Type B pancreatic cell (in vitro differentiated cells): Measurements from ENCODE around the gene PLA2G4F. TPM values are rescaled to one million over a fixed set of nuclear protein-coding genes. Genes with fewer than 3 reads are reported as not detected.

Experiments used
- DNase-seq: peaks from one replicate; pipeline ENCODE4 v3.0.0; 2021; ENCODE audit warnings: mixed read lengths; ENCODE audit not compliant: unreplicated experiment; ENCODE audit errors: extremely low spot score
- H3K27ac Mint-ChIP-seq: 2 replicates; pipeline ENCODE4 v1.8.0; 2021; ENCODE audit warnings: mild to moderate bottlenecking, mixed read lengths
- H3K27me3 Mint-ChIP-seq: 2 replicates; pipeline ENCODE4 v1.8.0; 2021; ENCODE audit warnings: mixed read lengths
- H3K36me3 Mint-ChIP-seq: 2 replicates; pipeline ENCODE4 v1.8.0; 2021; ENCODE audit warnings: mixed read lengths
- H3K4me1 Mint-ChIP-seq: one replicate; pipeline ENCODE4 v1.8.0; 2021; ENCODE audit warnings: mixed read lengths; ENCODE audit not compliant: unreplicated experiment
- H3K4me3 Mint-ChIP-seq: 2 replicates; pipeline ENCODE4 v1.8.0; 2021; ENCODE audit warnings: mild to moderate bottlenecking, mixed read lengths
- H3K9me3 Mint-ChIP-seq: 2 replicates; pipeline ENCODE4 v1.8.0; 2021; ENCODE audit warnings: mixed read lengths
- total RNA-seq: library from RNA; stranded (reverse); gene quantifications from 2 replicates; pipeline ENCODE4 v1.2.1, GENCODE V29; 2021; ENCODE audit warnings: low replicate concordance
- TF ChIP-seq, protein P1 (sequence below): fragments of 200-600 bp; sonication (generic); conservative IDR thresholded peaks from 2 replicates; pipeline ENCODE4 v1.5.0; 2021; ENCODE audit warnings: antibody characterized with exemption, mild to moderate bottlenecking

The PLA2G4F gene
- total RNA-seq, 1 donor from 2014 or later, result 1.1 TPM

DNA sequence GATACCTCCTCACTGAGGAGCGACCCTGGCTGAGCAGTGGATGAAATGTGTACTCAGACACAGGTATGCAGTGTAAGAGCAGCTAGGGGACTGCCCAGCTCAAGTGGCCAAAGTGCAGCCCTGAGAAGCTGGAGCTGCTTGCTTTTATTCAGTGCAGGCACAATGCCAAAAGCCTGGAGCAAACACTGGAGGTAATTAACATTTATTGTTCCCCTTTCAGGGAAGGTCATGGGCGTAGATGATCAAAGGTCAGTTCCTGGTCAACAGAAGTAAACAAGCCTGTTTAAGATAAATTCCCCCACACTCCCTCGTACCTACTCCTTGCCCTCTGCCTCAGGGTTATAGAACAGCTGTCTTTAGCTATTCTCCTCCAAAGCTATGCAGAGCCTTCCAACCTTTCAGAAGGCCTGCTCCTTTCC is 17.5 kb downstream of the PLA2G4F start:
- H3K9me3 Mint-ChIP-seq, result no peaks in the 10 kb centered on the region
- TF ChIP-seq, protein P1, sequence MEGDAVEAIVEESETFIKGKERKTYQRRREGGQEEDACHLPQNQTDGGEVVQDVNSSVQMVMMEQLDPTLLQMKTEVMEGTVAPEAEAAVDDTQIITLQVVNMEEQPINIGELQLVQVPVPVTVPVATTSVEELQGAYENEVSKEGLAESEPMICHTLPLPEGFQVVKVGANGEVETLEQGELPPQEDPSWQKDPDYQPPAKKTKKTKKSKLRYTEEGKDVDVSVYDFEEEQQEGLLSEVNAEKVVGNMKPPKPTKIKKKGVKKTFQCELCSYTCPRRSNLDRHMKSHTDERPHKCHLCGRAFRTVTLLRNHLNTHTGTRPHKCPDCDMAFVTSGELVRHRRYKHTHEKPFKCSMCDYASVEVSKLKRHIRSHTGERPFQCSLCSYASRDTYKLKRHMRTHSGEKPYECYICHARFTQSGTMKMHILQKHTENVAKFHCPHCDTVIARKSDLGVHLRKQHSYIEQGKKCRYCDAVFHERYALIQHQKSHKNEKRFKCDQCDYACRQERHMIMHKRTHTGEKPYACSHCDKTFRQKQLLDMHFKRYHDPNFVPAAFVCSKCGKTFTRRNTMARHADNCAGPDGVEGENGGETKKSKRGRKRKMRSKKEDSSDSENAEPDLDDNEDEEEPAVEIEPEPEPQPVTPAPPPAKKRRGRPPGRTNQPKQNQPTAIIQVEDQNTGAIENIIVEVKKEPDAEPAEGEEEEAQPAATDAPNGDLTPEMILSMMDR, result no peak
- H3K4me3 Mint-ChIP-seq, result no peak overlapping the region

DNA sequence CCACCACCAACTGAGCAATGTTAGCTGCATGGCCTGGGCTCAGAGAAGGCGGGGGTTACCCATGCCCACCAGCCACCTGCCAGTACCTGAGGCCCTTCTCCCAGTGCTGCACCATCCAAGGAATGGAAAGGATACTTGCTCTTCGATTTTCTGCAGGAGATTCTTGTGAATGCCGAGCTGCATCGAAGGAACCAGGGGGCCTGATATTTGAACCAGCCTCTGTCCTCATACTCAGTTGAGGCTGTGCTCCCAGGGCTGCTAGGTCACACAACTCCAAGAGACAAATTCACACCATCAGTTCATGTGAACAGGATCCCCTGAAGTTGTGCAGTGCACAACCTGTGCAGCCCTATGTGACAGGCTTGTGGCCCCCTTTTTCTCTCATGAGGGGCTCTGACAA is 18.0 kb downstream of the PLA2G4F start:
- H3K4me1 Mint-ChIP-seq, result peaks cover 4% of the 10 kb centered on the region
- no peaks in the 10 kb centered on the region for H3K9me3 Mint-ChIP-seq
- peaks cover 17% of the 10 kb centered on the region for H3K27me3 Mint-ChIP-seq
- H3K4me3 Mint-ChIP-seq, result no peak overlapping the region
- H3K27ac Mint-ChIP-seq, result no peak overlapping the region
- no peaks in the 10 kb centered on the region for H3K36me3 Mint-ChIP-seq
- DNase-seq, result peak; percentile 44
- TF ChIP-seq, protein P1, result no peak

More for the DNA sequence above, 17.5 kb downstream of the PLA2G4F start:
- peak; percentile 36 for DNase-seq
- Mint-ChIP-seq H3K27me3 (peaks cover 15% of the 10 kb centered on the region), H3K4me1 (peaks cover 4% of the 10 kb centered on the region), H3K27ac (no peak overlapping the region), H3K36me3 (no peaks in the 10 kb centered on the region)

DNA sequence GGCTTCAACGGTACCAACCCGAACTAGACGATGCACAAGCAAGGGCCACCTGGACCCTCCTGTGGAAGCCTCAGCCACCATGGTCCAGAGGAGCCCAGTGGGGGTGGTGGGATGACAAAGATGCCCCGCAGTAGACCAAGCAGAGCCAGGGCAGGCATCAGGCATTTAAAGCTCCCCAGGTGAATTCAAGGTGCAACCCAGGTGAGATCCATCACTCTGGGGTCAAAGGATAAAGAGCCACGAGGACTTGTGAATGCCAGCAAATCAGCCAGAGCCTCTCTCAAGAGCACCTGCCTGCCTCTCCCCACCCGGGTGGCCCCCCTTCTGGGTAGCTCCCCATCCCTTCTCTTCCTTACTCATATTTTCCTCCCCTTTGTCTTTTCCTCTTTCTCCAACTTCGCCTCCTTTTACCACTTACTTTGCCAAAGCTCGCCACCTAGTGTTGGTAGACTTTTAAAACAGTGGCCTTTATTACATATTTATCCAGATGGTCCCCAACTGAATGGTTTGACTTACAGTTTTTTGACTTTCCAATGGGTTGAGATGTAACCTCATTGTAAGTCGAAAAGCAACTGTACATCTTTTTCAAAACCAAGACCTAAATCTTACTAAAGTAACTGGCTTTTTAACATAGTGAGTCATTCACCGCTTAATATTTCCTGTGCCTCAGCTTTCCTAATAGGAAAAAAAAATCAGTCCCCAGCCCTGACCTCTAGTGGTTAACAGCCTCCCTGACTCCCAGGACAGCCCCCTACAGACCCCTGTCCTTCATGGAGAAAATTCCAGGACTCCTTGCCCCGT is 18.8 kb downstream of the PLA2G4F start:
- Mint-ChIP-seq H3K27ac (no peak overlapping the region), H3K4me1 (peaks cover 4% of the 10 kb centered on the region), H3K4me3 (no peak overlapping the region), H3K27me3 (peaks cover 17% of the 10 kb centered on the region), H3K9me3 (no peaks in the 10 kb centered on the region), H3K36me3 (no peaks in the 10 kb centered on the region)
- DNase-seq, result peak; percentile 54
- TF ChIP-seq, protein P1, result peak; percentile 78

DNA sequence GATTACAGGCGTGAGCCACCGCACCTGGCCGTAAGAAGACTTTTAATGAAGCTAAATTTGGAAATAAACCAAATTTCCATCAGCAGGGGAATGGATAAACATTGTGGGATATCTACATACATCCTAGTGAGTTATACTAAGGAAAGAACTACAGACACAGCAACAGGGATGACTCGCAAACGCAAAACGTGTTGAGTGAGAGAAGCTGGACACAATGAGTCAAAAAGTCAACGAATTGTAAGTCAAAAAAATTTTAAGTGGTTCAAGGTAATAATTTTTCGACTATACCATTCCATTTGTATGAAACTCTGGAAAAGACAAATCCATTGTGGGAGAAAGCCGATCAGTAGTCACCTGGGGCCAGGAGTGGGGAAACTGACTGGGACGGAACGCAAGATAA is 19.9 kb downstream of the PLA2G4F start:
- Mint-ChIP-seq H3K9me3 (no peaks in the 10 kb centered on the region), H3K27ac (no peak overlapping the region), H3K36me3 (no peaks in the 10 kb centered on the region), H3K27me3 (peaks cover 18% of the 10 kb centered on the region), H3K4me3 (no peak overlapping the region), H3K4me1 (peaks cover 10% of the 10 kb centered on the region)
- TF ChIP-seq, protein P1, result no peak
- no peak for DNase-seq

DNA sequence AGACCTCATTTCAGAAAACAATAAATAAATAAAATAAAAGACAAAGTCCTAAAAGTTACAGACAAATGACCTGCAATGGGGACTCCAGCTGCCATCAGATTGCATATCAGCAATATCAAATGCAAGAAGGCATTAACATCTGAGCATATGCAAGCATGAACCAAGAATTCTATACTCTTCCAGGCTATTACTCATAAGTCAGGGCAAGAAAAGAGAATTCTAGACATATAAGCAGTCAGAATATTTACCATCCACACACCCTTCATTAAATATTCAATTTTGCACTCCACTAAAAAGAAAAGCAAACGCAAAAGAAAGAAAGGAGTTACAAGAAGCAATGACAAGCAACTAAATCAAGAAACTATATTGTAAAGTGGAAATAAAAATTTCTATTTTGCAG is 21.1 kb downstream of the PLA2G4F start:
- peaks cover 12% of the 10 kb centered on the region for H3K4me1 Mint-ChIP-seq
- peaks cover 21% of the 10 kb centered on the region for H3K27me3 Mint-ChIP-seq
- no peaks in the 10 kb centered on the region for H3K9me3 Mint-ChIP-seq
- no peak for DNase-seq
- TF ChIP-seq, protein P1, result no peak
- no peaks in the 10 kb centered on the region for H3K36me3 Mint-ChIP-seq
- no peak overlapping the region for H3K4me3 Mint-ChIP-seq
- no peak overlapping the region for H3K27ac Mint-ChIP-seq
